Measurements from ENCODE around the gene MMP24OS. TPM values are rescaled to one million over a fixed set of nuclear protein-coding genes. Genes with fewer than 3 reads are reported as not detected.

The MMP24OS gene
- total and polyA plus RNA-seq, 2 of the 4 experiments (the other 2 are of a cell fraction), result 5.9 to 64.9 TPM

DNA sequence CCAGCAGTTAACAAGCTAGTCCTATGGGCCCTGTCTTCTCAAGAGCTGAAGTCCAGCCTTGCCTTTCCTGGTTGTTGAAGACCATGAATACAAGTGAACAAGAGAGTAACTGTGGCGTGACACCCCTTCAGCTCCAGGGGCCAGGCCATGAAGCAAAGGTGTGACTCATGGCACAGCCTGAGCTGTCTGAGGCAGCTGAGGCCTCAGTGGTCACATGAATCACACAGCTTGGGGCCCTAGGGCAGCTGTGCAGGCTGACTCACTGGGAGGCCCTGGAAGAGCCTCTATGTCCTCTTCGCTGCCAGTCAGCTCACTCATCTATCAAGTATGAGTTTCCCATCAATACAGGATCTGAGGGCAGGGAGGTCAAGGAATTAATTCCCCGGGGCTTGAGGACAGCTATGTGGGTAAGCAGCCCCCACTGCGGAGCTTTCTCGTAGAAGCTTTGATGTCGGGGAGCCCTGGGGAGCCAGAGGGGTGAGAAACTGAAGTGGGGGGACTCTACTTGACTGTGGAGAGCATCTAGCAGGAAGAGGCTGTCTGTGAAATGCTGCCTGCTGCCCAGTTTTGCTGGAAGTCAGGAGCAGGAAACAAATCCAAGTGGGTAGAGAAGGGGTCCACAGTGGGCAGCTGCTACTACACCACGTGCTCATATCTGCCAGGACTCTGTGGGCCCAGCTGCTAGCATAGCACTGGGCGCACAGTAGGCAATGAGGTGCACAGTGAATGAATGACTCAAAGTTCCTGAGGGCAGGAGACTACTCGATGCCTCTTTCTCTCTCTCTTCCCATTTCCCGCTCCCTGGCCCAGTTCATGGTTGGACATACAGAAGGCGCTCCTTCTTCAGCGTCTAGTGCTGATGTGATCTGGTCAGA, 28.0 kb upstream of the MMP24OS start:
- no peaks in the 10 kb centered on the region for H3K36me3 ChIP-seq (ENCODE audit: control insufficient read depth, insufficient read depth, low read length)
- peak overlapping the region; percentile 65 for H2AFZ ChIP-seq (replicated peaks; ENCODE audit: low read length, poor library complexity)
- H2BK120ac ChIP-seq (ENCODE audit: low read depth, low read length), result peak overlapping the region; percentile 100
- peak overlapping the region; percentile 78 for H4K5ac ChIP-seq (ENCODE audit: low read depth, low read length)
- peak overlapping the region; percentile 96 for H3K56ac ChIP-seq (ENCODE audit: extremely low read depth, insufficient read depth, low read length)
- WGBS, 2 experiments (ENCODE audit: extremely low coverage in 2 of 2, insufficient read length in 1 of 2), result 0% methylated on average over 5 of the region's 12 CpGs; no CpG with 5 or more reads in 1 of the 2 experiments
- H2BK5ac ChIP-seq (ENCODE audit: low read depth, low read length, poor library complexity, severe bottlenecking), result peak overlapping the region; percentile 94
- H3K9me3 ChIP-seq (ENCODE audit: control insufficient read depth, insufficient read depth, low read length), result no peaks in the 10 kb centered on the region
- peaks cover 0 to 56% of the 10 kb centered on the region in 2 experiments; a peak in 2 of 4 replicates for H3K79me1 ChIP-seq (ENCODE audit: low read depth in 1 of 2, low read length in 2 of 2)
- H3K27ac ChIP-seq (ENCODE audit: insufficient read depth, low read length), result peak overlapping the region; percentile 88
- H3K4me1 ChIP-seq (ENCODE audit: control insufficient read depth, insufficient read depth, low read length), result peaks cover 59% of the 10 kb centered on the region
- peak overlapping the region; percentile 19; the same call in 1 of the 2 replicates for H3K9ac ChIP-seq (ENCODE audit: low read depth, low read length)
- peak overlapping the region; percentile 97 to 98 for H4K8ac ChIP-seq (ENCODE audit: low read depth in 2 of 2, low read length in 2 of 2)
- H2BK20ac ChIP-seq (ENCODE audit: low read depth, low read length), result peak overlapping the region; percentile 100
- no peak overlapping the region; the same call in 1 of the 2 replicates for H3K4me2 ChIP-seq (ENCODE audit: low read depth, low read length)
- CTCF ChIA-PET, result interaction anchor here (0.7 to 2.5 kb wide), 10 partner anchors 9 to 142 kb away, joined by 3 to 13 read pairs (median 6); partner anchors contain the start of gene GDF5
- peak; percentile 100 for DNase-seq
- H2AK5ac ChIP-seq (ENCODE audit: low read depth, low read length), result peak overlapping the region; percentile 100
- dilution Hi-C loops (cut with HindIII; ENCODE audit: low sequenced_read_pairs, unreplicated experiment), result no loop called here
- peak overlapping the region; percentile 99 for H2BK15ac ChIP-seq (ENCODE audit: low read depth, low read length)
- H3K14ac ChIP-seq (replicated peaks; ENCODE audit: low read depth, low read length), result peak overlapping the region; percentile 99
- POLR2A ChIA-PET (ENCODE audit: unreplicated experiment), result interaction anchor here (0.6 to 1.0 kb wide), 5 partner anchors 15 to 151 kb away, joined by 3 to 4 read pairs (median 3); partner anchors contain the start of genes EIF6 and MMP24OS
- H4K20me1 ChIP-seq (ENCODE audit: insufficient read depth, low read length), result no peaks in the 10 kb centered on the region
- H2AK9ac ChIP-seq (replicated peaks; ENCODE audit: low read depth, low read length, poor library complexity), result peak overlapping the region; percentile 87
- in situ Hi-C loops (cut with MboI; ENCODE audit: low sequenced_read_pairs), result loop anchor here (5.0 kb wide), 1 partner anchor 131 kb away; the partner anchor contains the start of gene GDF5
- ATAC-seq (ENCODE audit: low read depth), result peak; percentile 70
- intact Hi-C loops (cut with micrococcal nuclease), result loop anchor here (1.0 to 2.0 kb wide), 2 partner anchors 33 to 133 kb away; no protein-coding TSS in a partner anchor
- BruUV-seq (replicated peaks), result no TSS peak
- H3K27me3 ChIP-seq (ENCODE audit: control insufficient read depth, insufficient read depth, low read length), result no peaks in the 10 kb centered on the region
- peak overlapping the region; percentile 98 for H3K23ac ChIP-seq (ENCODE audit: low read depth, low read length)
- peaks cover 56% of the 10 kb centered on the region for H3K9me1 ChIP-seq (ENCODE audit: insufficient read depth, low read length)
- H3K18ac ChIP-seq (ENCODE audit: low read depth, low read length), result peak overlapping the region; percentile 85
- no peak overlapping the region for H3K4me3 ChIP-seq (ENCODE audit: insufficient read depth, low read depth, low read length)
- peak overlapping the region; percentile 100 for H4K91ac ChIP-seq (ENCODE audit: insufficient read depth, low read depth, low read length)
- peak overlapping the region; percentile 99 for H3K4ac ChIP-seq (ENCODE audit: low read depth, low read length)
- peak; percentile 52; the same call in 1 of the 2 replicates for TF ChIP-seq NFE2L2 (IDR thresholded peaks at IDR 0.05; ENCODE audit: low read depth, low read length)
- TF ChIP-seq SMC3 (IDR thresholded peaks at IDR 0.05; ENCODE audit: low read depth, low read length), result no peak
- TF ChIP-seq, protein P1, sequence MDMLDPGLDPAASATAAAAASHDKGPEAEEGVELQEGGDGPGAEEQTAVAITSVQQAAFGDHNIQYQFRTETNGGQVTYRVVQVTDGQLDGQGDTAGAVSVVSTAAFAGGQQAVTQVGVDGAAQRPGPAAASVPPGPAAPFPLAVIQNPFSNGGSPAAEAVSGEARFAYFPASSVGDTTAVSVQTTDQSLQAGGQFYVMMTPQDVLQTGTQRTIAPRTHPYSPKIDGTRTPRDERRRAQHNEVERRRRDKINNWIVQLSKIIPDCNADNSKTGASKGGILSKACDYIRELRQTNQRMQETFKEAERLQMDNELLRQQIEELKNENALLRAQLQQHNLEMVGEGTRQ (IDR thresholded peaks at IDR 0.05; ENCODE audit: low read depth, low read length), result peak; percentile 62
- TF ChIP-seq CEBPB (IDR thresholded peaks at IDR 0.05; ENCODE audit: low read depth, low read length), result peak; percentile 83
- TF ChIP-seq BHLHE40 (IDR thresholded peaks at IDR 0.05; ENCODE audit: low read depth, low read length), result peak; percentile 94
- peak; percentile 78; the same call in 1 of the 2 replicates for TF ChIP-seq POLR2A (IDR thresholded peaks at IDR 0.05; ENCODE audit: low read depth, low read length)
- TF ChIP-seq, protein P2, sequence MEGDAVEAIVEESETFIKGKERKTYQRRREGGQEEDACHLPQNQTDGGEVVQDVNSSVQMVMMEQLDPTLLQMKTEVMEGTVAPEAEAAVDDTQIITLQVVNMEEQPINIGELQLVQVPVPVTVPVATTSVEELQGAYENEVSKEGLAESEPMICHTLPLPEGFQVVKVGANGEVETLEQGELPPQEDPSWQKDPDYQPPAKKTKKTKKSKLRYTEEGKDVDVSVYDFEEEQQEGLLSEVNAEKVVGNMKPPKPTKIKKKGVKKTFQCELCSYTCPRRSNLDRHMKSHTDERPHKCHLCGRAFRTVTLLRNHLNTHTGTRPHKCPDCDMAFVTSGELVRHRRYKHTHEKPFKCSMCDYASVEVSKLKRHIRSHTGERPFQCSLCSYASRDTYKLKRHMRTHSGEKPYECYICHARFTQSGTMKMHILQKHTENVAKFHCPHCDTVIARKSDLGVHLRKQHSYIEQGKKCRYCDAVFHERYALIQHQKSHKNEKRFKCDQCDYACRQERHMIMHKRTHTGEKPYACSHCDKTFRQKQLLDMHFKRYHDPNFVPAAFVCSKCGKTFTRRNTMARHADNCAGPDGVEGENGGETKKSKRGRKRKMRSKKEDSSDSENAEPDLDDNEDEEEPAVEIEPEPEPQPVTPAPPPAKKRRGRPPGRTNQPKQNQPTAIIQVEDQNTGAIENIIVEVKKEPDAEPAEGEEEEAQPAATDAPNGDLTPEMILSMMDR (conservative IDR thresholded peaks at IDR 0.05; ENCODE audit: low read depth, low read length), result no peak
- TF ChIP-seq CHD1 (IDR thresholded peaks at IDR 0.05; ENCODE audit: low read depth, low read length), result no peak; the same call in 1 of the 2 replicates
- peak; percentile 31; the same call in 1 of the 2 replicates for TF ChIP-seq MXI1 (IDR thresholded peaks at IDR 0.05; ENCODE audit: borderline replicate concordance, low read depth, low read length)
- peak; percentile 95 for TF ChIP-seq RCOR1 (IDR thresholded peaks at IDR 0.05; ENCODE audit: insufficient replicate concordance, low read length)
- TF ChIP-seq, protein P3, sequence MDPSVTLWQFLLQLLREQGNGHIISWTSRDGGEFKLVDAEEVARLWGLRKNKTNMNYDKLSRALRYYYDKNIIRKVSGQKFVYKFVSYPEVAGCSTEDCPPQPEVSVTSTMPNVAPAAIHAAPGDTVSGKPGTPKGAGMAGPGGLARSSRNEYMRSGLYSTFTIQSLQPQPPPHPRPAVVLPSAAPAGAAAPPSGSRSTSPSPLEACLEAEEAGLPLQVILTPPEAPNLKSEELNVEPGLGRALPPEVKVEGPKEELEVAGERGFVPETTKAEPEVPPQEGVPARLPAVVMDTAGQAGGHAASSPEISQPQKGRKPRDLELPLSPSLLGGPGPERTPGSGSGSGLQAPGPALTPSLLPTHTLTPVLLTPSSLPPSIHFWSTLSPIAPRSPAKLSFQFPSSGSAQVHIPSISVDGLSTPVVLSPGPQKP (IDR thresholded peaks at IDR 0.05; ENCODE audit: borderline replicate concordance, low read depth, low read length), result no peak
- TF ChIP-seq MAFK (IDR thresholded peaks at IDR 0.05; ENCODE audit: low read depth, low read length), result no peak; the same call in 1 of the 2 replicates
